WTC11 (cell line): ENCODE results near the gene GAK.

Experiments
- FOXJ3 ChIP-seq: sonication (generic); formaldehyde crosslinking; IDR thresholded peaks from 2 replicates; pipeline ENCODE4 v1.9.0; 2021; ENCODE audit warnings: missing genetic modification reagents, mild to moderate bottlenecking, borderline replicate concordance
- RORB ChIP-seq: fragments of 250-450 bp; sonication (Bioruptor Pico); IDR thresholded peaks from 2 replicates; pipeline ENCODE4 v1.9.0; 2021; ENCODE audit warnings: mild to moderate bottlenecking
- SP1 ChIP-seq: sonication (generic); formaldehyde crosslinking; conservative IDR thresholded peaks from 2 replicates; pipeline ENCODE4 v1.8.1; 2022; ENCODE audit warnings: missing genetic modification reagents
- TEAD1 ChIP-seq: sonication (generic); formaldehyde crosslinking; IDR thresholded peaks from 2 replicates; pipeline ENCODE4 v1.8.0; 2022; ENCODE audit warnings: mild to moderate bottlenecking, missing genetic modification reagents
- USF2 ChIP-seq: sonication (generic); formaldehyde crosslinking; IDR thresholded peaks from 2 replicates; pipeline ENCODE4 v1.8.1; 2023; ENCODE audit warnings: mild to moderate bottlenecking, missing genetic modification reagents, moderate library complexity
- ZBTB21 ChIP-seq: sonication (generic); formaldehyde crosslinking; IDR thresholded peaks from 2 replicates; pipeline ENCODE4 v1.8.1; 2023; ENCODE audit warnings: mild to moderate bottlenecking, missing genetic modification reagents, borderline replicate concordance
- ZNF121 ChIP-seq: sonication (generic); formaldehyde crosslinking; IDR thresholded peaks from 2 replicates; pipeline ENCODE4 v1.8.0; 2023; ENCODE audit warnings: missing genetic modification reagents
- ZNF396 ChIP-seq: fragments of 250-450 bp; sonication (Bioruptor Pico); IDR thresholded peaks from 2 replicates; pipeline ENCODE4 v1.8.0; 2021; ENCODE audit warnings: mild to moderate bottlenecking, moderate library complexity, borderline replicate concordance
- TF ChIP-seq, protein P1 (sequence below): fragments of 200-600 bp; IDR thresholded peaks from 2 replicates; pipeline ENCODE4 v1.8.0; 2022; ENCODE audit warnings: antibody characterized with exemption
- TF ChIP-seq, protein P2 (sequence below): sonication (generic); formaldehyde crosslinking; IDR thresholded peaks from 2 replicates; pipeline ENCODE4 v1.8.1; 2022; ENCODE audit warnings: missing genetic modification reagents, borderline replicate concordance
- TF ChIP-seq, protein P3 (sequence below): sonication (generic); formaldehyde crosslinking; IDR thresholded peaks from 2 replicates; pipeline ENCODE4 v1.8.0; 2022; ENCODE audit warnings: missing genetic modification reagents

GRCh38 chr4:877502-877901 is 54.6 kb downstream of the GAK start:
- TF ChIP-seq ZBTB21 (CRISPR knock-in tag) (no peak), FOXJ3 (CRISPR knock-in tag) (no peak), ZNF121 (CRISPR knock-in tag) (no peak), TEAD1 (CRISPR knock-in tag) (no peak), ZNF396 (CRISPR knock-in tag) (no peak), SP1 (CRISPR knock-in tag) (no peak), RORB (CRISPR knock-in tag) (no peak), USF2 (CRISPR knock-in tag) (no peak)
- TF ChIP-seq, protein P1, sequence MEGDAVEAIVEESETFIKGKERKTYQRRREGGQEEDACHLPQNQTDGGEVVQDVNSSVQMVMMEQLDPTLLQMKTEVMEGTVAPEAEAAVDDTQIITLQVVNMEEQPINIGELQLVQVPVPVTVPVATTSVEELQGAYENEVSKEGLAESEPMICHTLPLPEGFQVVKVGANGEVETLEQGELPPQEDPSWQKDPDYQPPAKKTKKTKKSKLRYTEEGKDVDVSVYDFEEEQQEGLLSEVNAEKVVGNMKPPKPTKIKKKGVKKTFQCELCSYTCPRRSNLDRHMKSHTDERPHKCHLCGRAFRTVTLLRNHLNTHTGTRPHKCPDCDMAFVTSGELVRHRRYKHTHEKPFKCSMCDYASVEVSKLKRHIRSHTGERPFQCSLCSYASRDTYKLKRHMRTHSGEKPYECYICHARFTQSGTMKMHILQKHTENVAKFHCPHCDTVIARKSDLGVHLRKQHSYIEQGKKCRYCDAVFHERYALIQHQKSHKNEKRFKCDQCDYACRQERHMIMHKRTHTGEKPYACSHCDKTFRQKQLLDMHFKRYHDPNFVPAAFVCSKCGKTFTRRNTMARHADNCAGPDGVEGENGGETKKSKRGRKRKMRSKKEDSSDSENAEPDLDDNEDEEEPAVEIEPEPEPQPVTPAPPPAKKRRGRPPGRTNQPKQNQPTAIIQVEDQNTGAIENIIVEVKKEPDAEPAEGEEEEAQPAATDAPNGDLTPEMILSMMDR, result no peak
- TF ChIP-seq, protein P2, sequence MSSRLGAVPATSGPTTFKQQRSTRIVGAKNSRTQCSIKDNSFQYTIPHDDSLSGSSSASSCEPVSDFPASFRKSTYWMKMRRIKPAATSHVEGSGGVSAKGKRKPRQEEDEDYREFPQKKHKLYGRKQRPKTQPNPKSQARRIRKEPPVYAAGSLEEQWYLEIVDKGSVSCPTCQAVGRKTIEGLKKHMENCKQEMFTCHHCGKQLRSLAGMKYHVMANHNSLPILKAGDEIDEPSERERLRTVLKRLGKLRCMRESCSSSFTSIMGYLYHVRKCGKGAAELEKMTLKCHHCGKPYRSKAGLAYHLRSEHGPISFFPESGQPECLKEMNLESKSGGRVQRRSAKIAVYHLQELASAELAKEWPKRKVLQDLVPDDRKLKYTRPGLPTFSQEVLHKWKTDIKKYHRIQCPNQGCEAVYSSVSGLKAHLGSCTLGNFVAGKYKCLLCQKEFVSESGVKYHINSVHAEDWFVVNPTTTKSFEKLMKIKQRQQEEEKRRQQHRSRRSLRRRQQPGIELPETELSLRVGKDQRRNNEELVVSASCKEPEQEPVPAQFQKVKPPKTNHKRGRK (CRISPR knock-in tag), result no peak
- TF ChIP-seq, protein P3, sequence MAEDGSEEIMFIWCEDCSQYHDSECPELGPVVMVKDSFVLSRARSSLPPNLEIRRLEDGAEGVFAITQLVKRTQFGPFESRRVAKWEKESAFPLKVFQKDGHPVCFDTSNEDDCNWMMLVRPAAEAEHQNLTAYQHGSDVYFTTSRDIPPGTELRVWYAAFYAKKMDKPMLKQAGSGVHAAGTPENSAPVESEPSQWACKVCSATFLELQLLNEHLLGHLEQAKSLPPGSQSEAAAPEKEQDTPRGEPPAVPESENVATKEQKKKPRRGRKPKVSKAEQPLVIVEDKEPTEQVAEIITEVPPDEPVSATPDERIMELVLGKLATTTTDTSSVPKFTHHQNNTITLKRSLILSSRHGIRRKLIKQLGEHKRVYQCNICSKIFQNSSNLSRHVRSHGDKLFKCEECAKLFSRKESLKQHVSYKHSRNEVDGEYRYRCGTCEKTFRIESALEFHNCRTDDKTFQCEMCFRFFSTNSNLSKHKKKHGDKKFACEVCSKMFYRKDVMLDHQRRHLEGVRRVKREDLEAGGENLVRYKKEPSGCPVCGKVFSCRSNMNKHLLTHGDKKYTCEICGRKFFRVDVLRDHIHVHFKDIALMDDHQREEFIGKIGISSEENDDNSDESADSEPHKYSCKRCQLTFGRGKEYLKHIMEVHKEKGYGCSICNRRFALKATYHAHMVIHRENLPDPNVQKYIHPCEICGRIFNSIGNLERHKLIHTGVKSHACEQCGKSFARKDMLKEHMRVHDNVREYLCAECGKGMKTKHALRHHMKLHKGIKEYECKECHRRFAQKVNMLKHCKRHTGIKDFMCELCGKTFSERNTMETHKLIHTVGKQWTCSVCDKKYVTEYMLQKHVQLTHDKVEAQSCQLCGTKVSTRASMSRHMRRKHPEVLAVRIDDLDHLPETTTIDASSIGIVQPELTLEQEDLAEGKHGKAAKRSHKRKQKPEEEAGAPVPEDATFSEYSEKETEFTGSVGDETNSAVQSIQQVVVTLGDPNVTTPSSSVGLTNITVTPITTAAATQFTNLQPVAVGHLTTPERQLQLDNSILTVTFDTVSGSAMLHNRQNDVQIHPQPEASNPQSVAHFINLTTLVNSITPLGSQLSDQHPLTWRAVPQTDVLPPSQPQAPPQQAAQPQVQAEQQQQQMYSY, result no peak
